IMR-90 (cell line): ENCODE measurements around the gene ZNF677. TPM values are rescaled to one million over a fixed set of nuclear protein-coding genes. Genes with fewer than 3 reads are reported as not detected.

Source experiments
- ATAC-seq: fragments of 200-7000 bp; cut with Tn5 transposase; 2 replicates; pipeline ENCODE4 v1.9.1; 2020; ENCODE audit warnings: low read depth, mild to moderate bottlenecking, moderate library complexity
- BruUV-seq: library from RNA; stranded (reverse); fragments of 400-500 nt; replicated peaks from 2 replicates; lab custom pipeline; 2021; lab: Mats Ljungman, UMichigan
- CTCF ChIA-PET: fragments of 300-600 bp; formaldehyde crosslinking; extraction: SDS; loops from one replicate; lab custom pipeline; 2021; ENCODE audit warnings: antibody characterized with exemption; lab: Yijun Ruan, JAX
- POLR2A ChIA-PET: fragments of 300-600 bp; sonication (Branson Sonifier 250); formaldehyde crosslinking; loops from one replicate; lab custom pipeline; 2022; ENCODE audit warnings: antibody characterized with exemption; ENCODE audit not compliant: unreplicated experiment; lab: Charles Lee
- DNase-seq: peaks from one replicate; pipeline ENCODE4 v3.0.0; 2013
- H2AFZ ChIP-seq: replicated peaks from 2 replicates; pipeline ENCODE3; 2013; ENCODE audit warnings: low read length, mild to moderate bottlenecking; ENCODE audit not compliant: poor library complexity
- H2AK5ac ChIP-seq: 2 replicates; pipeline ENCODE4 v1.6.1; 2013; ENCODE audit warnings: low read depth, low read length, inconsistent platforms
- H2AK9ac ChIP-seq: replicated peaks from 2 replicates; pipeline ENCODE3; 2013; ENCODE audit warnings: mild to moderate bottlenecking, low read depth, low read length, moderate library complexity; ENCODE audit not compliant: poor library complexity
- H2BK120ac ChIP-seq: 2 replicates; pipeline ENCODE4 v1.6.1; 2013; ENCODE audit warnings: low read depth, low read length, inconsistent platforms
- H2BK15ac ChIP-seq: 3 replicates; pipeline ENCODE4 v1.6.1; 2013; ENCODE audit warnings: low read depth, low read length, inconsistent platforms
- H2BK20ac ChIP-seq: 2 replicates; pipeline ENCODE4 v1.6.1; 2013; ENCODE audit warnings: low read depth, mild to moderate bottlenecking, inconsistent platforms, low read length, moderate library complexity
- H2BK5ac ChIP-seq: 2 replicates; pipeline ENCODE4 v1.6.1; 2013; ENCODE audit warnings: mild to moderate bottlenecking, low read depth, low read length, inconsistent platforms; ENCODE audit not compliant: poor library complexity, severe bottlenecking
- H3K14ac ChIP-seq: replicated peaks from 2 replicates; pipeline ENCODE4 v1.6.1; 2013; ENCODE audit warnings: low read depth, low read length, inconsistent platforms
- H3K18ac ChIP-seq: 2 replicates; pipeline ENCODE4 v1.6.1; 2013; ENCODE audit warnings: low read depth, low read length, control low read depth
- H3K23ac ChIP-seq: 2 replicates; pipeline ENCODE4 v1.6.1; 2013; ENCODE audit warnings: low read depth, low read length, inconsistent platforms
- H3K27ac ChIP-seq: 2 replicates; pipeline ENCODE4 v1.5.1; 2013; ENCODE audit warnings: mild to moderate bottlenecking, control low read depth, low read length; ENCODE audit not compliant: insufficient read depth
- H3K27me3 ChIP-seq: 2 replicates; pipeline ENCODE4 v1.6.1; 2013; ENCODE audit warnings: low read length; ENCODE audit not compliant: control insufficient read depth, insufficient read depth
- H3K36me3 ChIP-seq: 2 replicates; pipeline ENCODE4 v1.6.1; 2013; ENCODE audit warnings: low read length, mixed read lengths; ENCODE audit not compliant: control insufficient read depth, insufficient read depth
- H3K4ac ChIP-seq: 2 replicates; pipeline ENCODE4 v1.6.1; 2013; ENCODE audit warnings: low read depth, low read length, inconsistent platforms
- H3K4me1 ChIP-seq: 2 replicates; pipeline ENCODE4 v1.6.1; 2013; ENCODE audit warnings: low read length, mixed read lengths; ENCODE audit not compliant: control insufficient read depth, insufficient read depth
- H3K4me2 ChIP-seq: 2 replicates; pipeline ENCODE4 v1.6.1; 2013; ENCODE audit warnings: low read depth, mild to moderate bottlenecking, control low read depth, low read length, moderate library complexity
- H3K4me3 ChIP-seq: 2 replicates; pipeline ENCODE4 v1.5.1; 2013; ENCODE audit warnings: low read depth, mild to moderate bottlenecking, control low read depth, low read length, moderate library complexity; ENCODE audit not compliant: insufficient read depth
- H3K56ac ChIP-seq: 2 replicates; pipeline ENCODE4 v1.6.1; 2013; ENCODE audit warnings: low read length, inconsistent platforms; ENCODE audit not compliant: insufficient read depth; ENCODE audit errors: extremely low read depth
- H3K79me1 ChIP-seq, 2 experiments: 2 replicates each; pipeline ENCODE4 v1.6.1; 2013; ENCODE audit warnings: low read length in 2 of 2, inconsistent platforms in 1 of 2, low read depth in 1 of 2
- H3K9ac ChIP-seq: 2 replicates; pipeline ENCODE4 v1.6.1; 2013; ENCODE audit warnings: low read depth, low read length, control low read depth
- H3K9me1 ChIP-seq: 2 replicates; pipeline ENCODE4 v1.6.1; 2013; ENCODE audit warnings: low read length, inconsistent platforms; ENCODE audit not compliant: insufficient read depth
- H3K9me3 ChIP-seq: 2 replicates; pipeline ENCODE4 v1.6.1; 2013; ENCODE audit warnings: low read length; ENCODE audit not compliant: control insufficient read depth, insufficient read depth
- H4K20me1 ChIP-seq: 2 replicates; pipeline ENCODE4 v1.6.1; 2013; ENCODE audit warnings: low read length, inconsistent platforms; ENCODE audit not compliant: insufficient read depth
- H4K5ac ChIP-seq: 2 replicates; pipeline ENCODE4 v1.6.1; 2013; ENCODE audit warnings: mild to moderate bottlenecking, low read depth, low read length, control low read depth
- H4K8ac ChIP-seq, 2 experiments: 2 replicates each; pipeline ENCODE4 v1.6.1; 2013; ENCODE audit warnings: low read depth in 2 of 2, low read length in 2 of 2, control low read depth in 1 of 2, inconsistent platforms in 1 of 2
- H4K91ac ChIP-seq: 2 replicates; pipeline ENCODE4 v1.6.1; 2013; ENCODE audit warnings: low read depth, low read length, inconsistent platforms; ENCODE audit not compliant: insufficient read depth
- BHLHE40 ChIP-seq: fragments of 150-350 bp; IDR thresholded peaks from 2 replicates; pipeline ENCODE4 v1.6.1; 2016; ENCODE audit warnings: mild to moderate bottlenecking, low read depth, low read length
- CHD1 ChIP-seq: IDR thresholded peaks from 2 replicates; pipeline ENCODE4 v1.6.1; 2012; ENCODE audit warnings: low read depth, low read length, improper control_type of control experiment
- MAFK ChIP-seq: IDR thresholded peaks from 2 replicates; pipeline ENCODE4 v1.6.1; 2012; ENCODE audit warnings: low read depth, low read length, improper control_type of control experiment
- NFE2L2 ChIP-seq: fragments of 150-350 bp; IDR thresholded peaks from 2 replicates; pipeline ENCODE4 v1.6.1; 2016; ENCODE audit warnings: low read depth, mild to moderate bottlenecking, low read length
- RAD21 ChIP-seq: IDR thresholded peaks from 2 replicates; pipeline ENCODE4 v1.6.1; 2012; ENCODE audit warnings: low read length, improper control_type of control experiment
- RCOR1 ChIP-seq: IDR thresholded peaks from 2 replicates; pipeline ENCODE4 v1.6.1; 2012; ENCODE audit warnings: mild to moderate bottlenecking, low read length, improper control_type of control experiment; ENCODE audit not compliant: insufficient replicate concordance
- RFX5 ChIP-seq: IDR thresholded peaks from 2 replicates; pipeline ENCODE4 v1.8.0; 2012; ENCODE audit warnings: low read depth, mild to moderate bottlenecking, low read length, moderate library complexity
- SMC3 ChIP-seq: fragments of 150-350 bp; IDR thresholded peaks from 2 replicates; pipeline ENCODE4 v1.6.1; 2016; ENCODE audit warnings: low read depth, mild to moderate bottlenecking, antibody characterized with exemption, low read length, moderate library complexity
- WGBS, 2 experiments: methylation state at CpG; one replicate each; pipeline versions ENCODE4 v1.1.5 to v1.1.7; 2013; ENCODE audit warnings: missing lambda C conversion rate in 2 of 2; ENCODE audit not compliant: insufficient read length in 1 of 2; ENCODE audit errors: extremely low coverage in 2 of 2; 5-methylcytosine and 5-hydroxymethylcytosine counted together
- dilution Hi-C: fragments of 300-500 bp; cut with HindIII; formaldehyde crosslinking; loops from one replicate; pipeline ENCODE4 v1.14.3; 2018; ENCODE audit warnings: low sequenced_read_pairs; ENCODE audit not compliant: unreplicated experiment
- in situ Hi-C: fragments of 300-500 bp; cut with MboI; formaldehyde crosslinking; loops from 3 replicates; pipeline ENCODE4 v1.14.3; 2019; ENCODE audit warnings: low sequenced_read_pairs, inconsistent platforms, mixed read lengths
- intact Hi-C: fragments of 100-400 bp; cut with micrococcal nuclease; formaldehyde crosslinking; loops from 2 replicates; pipeline ENCODE4 v1.10.0; 2022
- polyA plus RNA-seq, 3 experiments: library from polyadenylated mRNA; depleted of rRNA; stranded (reverse); fragments of >200 nt; gene quantifications; 2 replicates each; pipeline ENCODE4 v1.2.3, GENCODE V29; 2012; ENCODE audit warnings: low replicate concordance in 1 of 3
- total RNA-seq: library from RNA; depleted of rRNA; stranded (reverse); fragments of >200 nt; gene quantifications from 2 replicates; pipeline ENCODE4 v1.2.3, GENCODE V29; 2012
- TF ChIP-seq, protein P1 (sequence below): conservative IDR thresholded peaks from 2 replicates; pipeline ENCODE4 v1.5.1; 2012; ENCODE audit warnings: mild to moderate bottlenecking, low read depth, low read length, improper control_type of control experiment
- TF ChIP-seq, protein P2 (sequence below): fragments of 150-350 bp; IDR thresholded peaks from 2 replicates; pipeline ENCODE4 v1.6.1; 2016; ENCODE audit warnings: low read depth, mild to moderate bottlenecking, low read length, moderate library complexity, borderline replicate concordance

ZNF677 gene
- total and polyA plus RNA-seq, 2 of the 4 experiments (the other 2 are of a cell fraction) = 6.8 to 7.0 TPM

- H3K79me1 ChIP-seq = peaks cover 8 to 15% of the 10 kb centered on the region in 2 experiments; a peak in 3 of 4 replicates
- H2BK20ac ChIP-seq = no peak overlapping the region
- no peak overlapping the region for H3K4me2 ChIP-seq
- TF ChIP-seq, protein P1, sequence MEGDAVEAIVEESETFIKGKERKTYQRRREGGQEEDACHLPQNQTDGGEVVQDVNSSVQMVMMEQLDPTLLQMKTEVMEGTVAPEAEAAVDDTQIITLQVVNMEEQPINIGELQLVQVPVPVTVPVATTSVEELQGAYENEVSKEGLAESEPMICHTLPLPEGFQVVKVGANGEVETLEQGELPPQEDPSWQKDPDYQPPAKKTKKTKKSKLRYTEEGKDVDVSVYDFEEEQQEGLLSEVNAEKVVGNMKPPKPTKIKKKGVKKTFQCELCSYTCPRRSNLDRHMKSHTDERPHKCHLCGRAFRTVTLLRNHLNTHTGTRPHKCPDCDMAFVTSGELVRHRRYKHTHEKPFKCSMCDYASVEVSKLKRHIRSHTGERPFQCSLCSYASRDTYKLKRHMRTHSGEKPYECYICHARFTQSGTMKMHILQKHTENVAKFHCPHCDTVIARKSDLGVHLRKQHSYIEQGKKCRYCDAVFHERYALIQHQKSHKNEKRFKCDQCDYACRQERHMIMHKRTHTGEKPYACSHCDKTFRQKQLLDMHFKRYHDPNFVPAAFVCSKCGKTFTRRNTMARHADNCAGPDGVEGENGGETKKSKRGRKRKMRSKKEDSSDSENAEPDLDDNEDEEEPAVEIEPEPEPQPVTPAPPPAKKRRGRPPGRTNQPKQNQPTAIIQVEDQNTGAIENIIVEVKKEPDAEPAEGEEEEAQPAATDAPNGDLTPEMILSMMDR = peak; percentile 93
- TF ChIP-seq CHD1 (no peak), MAFK (peak; percentile 38), RAD21 (peak; percentile 91), NFE2L2 (no peak), RFX5 (no peak), RCOR1 (no peak), SMC3 (peak; percentile 62), BHLHE40 (no peak)
- TF ChIP-seq, protein P2, sequence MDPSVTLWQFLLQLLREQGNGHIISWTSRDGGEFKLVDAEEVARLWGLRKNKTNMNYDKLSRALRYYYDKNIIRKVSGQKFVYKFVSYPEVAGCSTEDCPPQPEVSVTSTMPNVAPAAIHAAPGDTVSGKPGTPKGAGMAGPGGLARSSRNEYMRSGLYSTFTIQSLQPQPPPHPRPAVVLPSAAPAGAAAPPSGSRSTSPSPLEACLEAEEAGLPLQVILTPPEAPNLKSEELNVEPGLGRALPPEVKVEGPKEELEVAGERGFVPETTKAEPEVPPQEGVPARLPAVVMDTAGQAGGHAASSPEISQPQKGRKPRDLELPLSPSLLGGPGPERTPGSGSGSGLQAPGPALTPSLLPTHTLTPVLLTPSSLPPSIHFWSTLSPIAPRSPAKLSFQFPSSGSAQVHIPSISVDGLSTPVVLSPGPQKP = no peak
- ATAC-seq (peak; percentile 43), DNase-seq (peak; percentile 81)
- peak overlapping the region; percentile 74 for H2AK9ac ChIP-seq
- no peak overlapping the region for H2BK15ac ChIP-seq
- no peak overlapping the region for H3K27ac ChIP-seq
- H4K20me1 ChIP-seq = no peaks in the 10 kb centered on the region
- no CpG with 5 or more reads among the region's 3 CpGs for WGBS, 2 experiments
- intact Hi-C loops = loop anchor here (1.0 to 10.0 kb wide), 9 partner anchors 137 to 829 kb away; partner anchors contain the start of genes ZNF765 and ZNF845
- peaks cover 6% of the 10 kb centered on the region; the same call in 1 of the 2 replicates for H3K4me1 ChIP-seq
- ChIA-PET CTCF (interaction anchor here (0.8 to 1.0 kb wide), 3 partner anchors 12 to 550 kb away, joined by 3 to 4 read pairs (median 3); no protein-coding TSS in a partner anchor), POLR2A (no interaction called here)
- no peak overlapping the region for H3K14ac ChIP-seq
- in situ Hi-C loops = no loop called here
- H2BK120ac ChIP-seq = no peak overlapping the region
- H2BK5ac ChIP-seq = no peak overlapping the region
- H3K36me3 ChIP-seq = peaks cover 7% of the 10 kb centered on the region
- H4K5ac ChIP-seq = no peak overlapping the region
- dilution Hi-C loops = no loop called here
- no peak overlapping the region for H3K4ac ChIP-seq
- H3K9ac ChIP-seq = no peak overlapping the region
- H3K9me1 ChIP-seq = no peaks in the 10 kb centered on the region
- no peak overlapping the region for H4K91ac ChIP-seq
- H3K23ac ChIP-seq = no peak overlapping the region
- no peak overlapping the region for H3K56ac ChIP-seq
- no TSS peak for BruUV-seq
- H3K27me3 ChIP-seq = no peaks in the 10 kb centered on the region
- no peak overlapping the region for H4K8ac ChIP-seq
- no peak overlapping the region for H3K18ac ChIP-seq
- H2AFZ ChIP-seq = peak overlapping the region; percentile 47
- H2AK5ac ChIP-seq = no peak overlapping the region
- H3K4me3 ChIP-seq = no peak overlapping the region
- peaks cover 15% of the 10 kb centered on the region; the same call in 1 of the 2 replicates for H3K9me3 ChIP-seq
These were observed 59.3 kb downstream of the ZNF677 start for GRCh38 chr19:53195265-53195903.
